ENCODE measurements around the gene WFIKKN2.

GRCh38 chr17:50799582-50799981 is 35.8 kb upstream of the WFIKKN2 start:
- TF ChIP-seq POLR2A (IDR thresholded peaks at IDR 0.05), result no peak
- TF ChIP-seq, protein P1, sequence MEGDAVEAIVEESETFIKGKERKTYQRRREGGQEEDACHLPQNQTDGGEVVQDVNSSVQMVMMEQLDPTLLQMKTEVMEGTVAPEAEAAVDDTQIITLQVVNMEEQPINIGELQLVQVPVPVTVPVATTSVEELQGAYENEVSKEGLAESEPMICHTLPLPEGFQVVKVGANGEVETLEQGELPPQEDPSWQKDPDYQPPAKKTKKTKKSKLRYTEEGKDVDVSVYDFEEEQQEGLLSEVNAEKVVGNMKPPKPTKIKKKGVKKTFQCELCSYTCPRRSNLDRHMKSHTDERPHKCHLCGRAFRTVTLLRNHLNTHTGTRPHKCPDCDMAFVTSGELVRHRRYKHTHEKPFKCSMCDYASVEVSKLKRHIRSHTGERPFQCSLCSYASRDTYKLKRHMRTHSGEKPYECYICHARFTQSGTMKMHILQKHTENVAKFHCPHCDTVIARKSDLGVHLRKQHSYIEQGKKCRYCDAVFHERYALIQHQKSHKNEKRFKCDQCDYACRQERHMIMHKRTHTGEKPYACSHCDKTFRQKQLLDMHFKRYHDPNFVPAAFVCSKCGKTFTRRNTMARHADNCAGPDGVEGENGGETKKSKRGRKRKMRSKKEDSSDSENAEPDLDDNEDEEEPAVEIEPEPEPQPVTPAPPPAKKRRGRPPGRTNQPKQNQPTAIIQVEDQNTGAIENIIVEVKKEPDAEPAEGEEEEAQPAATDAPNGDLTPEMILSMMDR (IDR thresholded peaks at IDR 0.05 in 4 of 5, conservative IDR thresholded peaks at IDR 0.05 in 1 of 5), result no peak
